NCI-H2227 (cell line): Measurements from ENCODE around the gene TRIM39.
"Not testable (repeated sequence)": the region's sequence is repeated elsewhere in the genome, so short reads cannot be mapped to it uniquely, and the experiment has no call there.

Source experiments
- DNase-seq: peaks from one replicate; lab custom pipeline; 2025; ENCODE audit not compliant: unreplicated experiment; lab: John Stamatoyannopoulos, UW

TRIM39 gene

DNA sequence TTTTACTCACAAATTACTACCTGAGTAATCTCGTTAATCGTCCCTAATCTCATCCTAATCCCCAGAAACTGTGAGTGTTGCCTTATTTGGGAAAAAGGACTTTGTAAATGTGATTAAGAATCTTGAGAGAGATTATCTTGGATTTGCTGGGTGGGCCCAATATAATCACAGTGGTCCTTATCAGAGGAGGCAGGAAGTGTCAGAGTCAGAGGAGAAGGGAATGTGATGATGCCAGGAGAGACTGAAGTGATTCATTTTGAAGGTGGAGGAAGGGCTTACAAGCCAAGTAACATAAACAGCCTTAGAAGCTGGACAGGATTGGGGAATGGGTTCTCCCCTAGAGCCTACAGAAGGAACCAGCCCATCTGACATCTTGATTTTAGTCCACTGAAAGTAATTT, 34.9 kb downstream of the TRIM39 start:
- no peak for DNase-seq

DNA sequence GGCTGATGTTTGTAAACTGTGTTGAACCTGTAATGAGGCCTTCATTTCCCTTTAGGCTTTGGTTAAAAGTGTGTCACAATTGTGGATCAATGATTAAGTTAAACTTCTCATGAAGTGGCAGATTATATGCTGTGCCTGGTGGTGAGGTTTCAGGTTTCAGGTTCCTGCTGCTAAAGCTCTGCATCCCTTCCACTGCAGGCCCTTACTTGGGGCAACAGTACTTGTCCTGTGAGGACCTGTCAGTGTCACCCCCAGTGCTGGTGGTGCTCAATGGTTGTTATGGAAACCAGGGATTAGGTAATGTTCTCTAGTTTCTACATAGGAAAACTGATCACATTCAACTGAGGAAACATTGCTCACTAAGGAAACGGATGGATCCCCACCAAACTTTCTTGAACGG, 36.7 kb downstream of the TRIM39 start:
- no peak for DNase-seq

DNA sequence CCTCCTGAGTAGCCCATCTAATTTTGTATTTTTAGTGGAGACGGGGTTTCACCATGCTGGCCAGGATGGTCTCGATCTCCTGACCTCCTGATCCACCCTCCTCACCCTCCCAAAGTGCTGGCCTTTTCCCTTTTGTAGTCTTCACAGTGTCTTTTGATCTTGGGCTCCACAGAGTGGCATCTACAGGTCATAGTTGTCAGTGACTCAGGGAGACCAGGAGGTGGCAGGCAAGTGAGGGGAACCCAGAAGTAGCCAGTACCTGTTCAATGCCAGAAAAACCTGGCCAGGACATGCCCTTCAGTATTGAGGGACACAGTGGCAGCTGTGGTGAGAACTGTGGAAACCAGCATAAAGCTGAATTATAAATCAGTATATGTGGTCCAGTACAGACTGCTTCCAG, 37.9 kb downstream of the TRIM39 start:
- DNase-seq: no peak

DNA sequence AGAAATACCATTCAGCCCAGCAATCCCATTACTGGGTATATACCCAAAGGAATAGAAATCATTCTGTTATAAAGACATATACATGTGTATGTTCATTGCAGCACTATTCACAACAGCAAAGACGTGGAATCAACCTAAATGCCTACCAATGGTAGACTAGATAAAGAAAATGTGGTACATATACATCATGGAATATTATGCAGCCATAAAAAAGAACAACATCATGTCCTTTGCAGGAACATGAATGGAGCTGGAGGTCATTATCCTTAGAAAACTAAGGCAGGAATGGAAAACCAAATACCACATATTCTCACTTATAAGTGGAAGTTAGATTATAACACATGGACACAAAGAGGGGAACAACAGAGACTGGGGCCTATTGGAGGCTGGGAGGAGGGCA, 42.6 kb downstream of the TRIM39 start:
- DNase-seq: not testable (repeated sequence)

DNA sequence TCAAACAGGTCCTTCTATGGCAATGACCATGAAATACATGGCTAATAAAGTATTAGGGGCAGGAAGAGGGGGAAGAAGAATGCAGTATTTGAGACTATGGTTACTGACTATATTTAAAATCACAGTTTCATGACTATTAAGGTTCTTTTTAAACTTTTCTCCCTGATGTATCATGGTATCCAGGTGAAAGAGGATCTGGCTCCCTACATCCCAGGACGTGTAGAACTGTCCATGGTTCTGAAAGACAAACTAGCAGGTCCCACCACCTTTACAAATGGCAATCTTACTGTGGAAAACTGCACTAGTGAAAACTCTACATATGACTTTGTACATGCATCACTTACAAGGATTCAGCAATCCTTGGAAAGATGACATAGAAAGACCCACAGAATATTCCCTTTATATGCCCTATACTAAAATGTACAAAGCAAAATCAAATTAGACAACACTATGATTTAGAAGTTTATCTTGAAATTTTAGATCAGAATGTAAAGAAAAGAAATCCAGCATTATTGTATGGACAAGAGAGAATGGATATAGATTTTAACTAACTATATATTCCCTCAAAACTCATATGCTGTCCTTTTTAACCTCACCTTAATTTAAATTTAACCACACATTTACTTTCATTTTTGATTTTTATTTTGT, 51.7 kb downstream of the TRIM39 start:
- no peak for DNase-seq

DNA sequence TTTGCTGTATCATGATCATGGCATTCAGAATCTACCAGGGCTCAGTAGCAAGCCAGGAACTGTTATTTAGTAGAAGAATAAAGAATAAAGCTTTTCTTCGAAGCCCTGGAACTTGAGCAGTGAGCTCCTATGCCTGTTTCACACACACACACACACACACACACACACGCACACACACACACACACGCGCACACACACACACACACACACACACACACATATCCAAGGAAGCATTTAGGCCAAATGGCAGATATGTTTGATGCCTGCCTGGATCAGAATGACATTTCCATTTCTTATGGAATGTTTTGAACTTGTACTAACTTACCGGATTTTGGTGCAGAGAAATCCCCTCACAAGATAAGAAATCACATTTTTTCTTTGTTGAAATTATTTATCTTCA, 53.7 kb downstream of the TRIM39 start:
- no peak for DNase-seq

DNA sequence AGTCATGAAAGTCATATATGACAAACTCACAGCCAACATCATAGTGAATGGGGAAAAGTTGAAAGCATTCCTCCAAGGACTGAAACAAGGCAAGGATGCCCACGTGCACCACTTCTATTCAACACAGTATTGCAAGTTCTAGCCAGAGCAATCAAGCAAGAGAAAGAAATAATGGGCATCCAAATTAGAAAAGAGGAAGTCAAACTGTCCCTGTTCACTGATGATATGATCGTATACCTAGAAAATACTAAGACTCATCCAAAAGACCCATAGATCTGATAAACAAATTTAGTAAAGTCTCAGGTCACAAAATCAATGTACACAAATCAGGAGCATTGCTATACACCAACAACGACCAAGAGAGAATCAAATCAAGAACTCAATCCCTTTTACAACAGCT, 59.4 kb downstream of the TRIM39 start:
- no peak for DNase-seq

DNA sequence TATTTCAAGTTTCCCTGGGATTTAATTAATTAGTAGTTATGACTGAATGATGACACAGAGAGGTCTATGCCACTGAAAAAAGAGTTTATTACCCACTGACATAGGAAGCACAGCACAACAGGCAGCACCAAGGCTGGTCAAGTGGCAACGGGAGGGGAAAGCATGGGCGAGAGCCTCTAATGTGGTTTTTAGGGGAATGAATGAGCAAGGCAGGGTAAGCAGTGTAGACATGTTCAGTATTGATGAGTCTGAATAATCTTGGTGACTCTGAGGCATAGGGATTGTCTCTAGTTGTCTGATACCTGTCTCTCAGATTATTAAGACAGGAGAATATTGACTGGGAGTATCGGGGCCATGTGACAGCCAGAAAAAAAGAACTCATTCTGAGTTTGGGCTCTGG, 64.5 kb downstream of the TRIM39 start:
- DNase-seq: no peak
